ENCODE data around the gene ERCC4. TPM values are rescaled to one million over a fixed set of nuclear protein-coding genes. Genes with fewer than 3 reads are reported as not detected.

Gene ERCC4
- total and polyA plus RNA-seq, 7 donors = 0.60 to 11.4 (median 7.7) TPM

GRCh38 chr16:13948086-13948485, 28.1 kb downstream of the ERCC4 start:
- no peak for DNase-seq
- Histone ChIP-seq H3K9me3 (no peaks in the 10 kb centered on the region), H3K27me3 (no peaks in the 10 kb centered on the region), H3K36me3 (peaks cover 8 to 49% (median 26%) of the 10 kb centered on the region in 4 donors), H3K27ac (no peak overlapping the region), H3K4me1 (no peaks in the 10 kb centered on the region), H3K4me3 (no peak overlapping the region)
- 93 to 95% methylated on average over 9 of the region's 9 CpGs for WGBS, 2 donors
- intact Hi-C loops (cut with DNase I) = no loop called here
- TF ChIP-seq POLR2AphosphoS5 (IDR thresholded peaks at IDR 0.05) = no peak
- no peak for TF ChIP-seq EP300 (IDR thresholded peaks at IDR 0.05)
- TF ChIP-seq CTCF (IDR thresholded peaks at IDR 0.05) = no peak
- TF ChIP-seq POLR2A (IDR thresholded peaks at IDR 0.05) = no peak

- Histone ChIP-seq H3K36me3 (peaks cover 8 to 34% (median 18%) of the 10 kb centered on the region in 4 donors), H3K27ac (no peak overlapping the region), H3K9me3 (no peaks in the 10 kb centered on the region), H3K4me1 (no peaks in the 10 kb centered on the region), H3K4me3 (no peak overlapping the region), H3K27me3 (no peaks in the 10 kb centered on the region)
- 83 to 86% methylated on average over 5 of the region's 5 CpGs for WGBS, 2 donors
- TF ChIP-seq EP300 (IDR thresholded peaks at IDR 0.05) (no peak), POLR2AphosphoS5 (IDR thresholded peaks at IDR 0.05) (no peak), CTCF (IDR thresholded peaks at IDR 0.05) (no peak), POLR2A (IDR thresholded peaks at IDR 0.05) (no peak)
- intact Hi-C loops (cut with DNase I) = no loop called here
- DNase-seq = no peak
Observed at GRCh38 chr16:13950821-13951547, 31.0 kb downstream of the ERCC4 start.

GRCh38 chr16:13951611-13952010, 31.7 kb downstream of the ERCC4 start:
- H3K27me3 ChIP-seq = no peaks in the 10 kb centered on the region
- no peak for TF ChIP-seq POLR2A (IDR thresholded peaks at IDR 0.05)
- no peak for TF ChIP-seq POLR2AphosphoS5 (IDR thresholded peaks at IDR 0.05)
- TF ChIP-seq CTCF (IDR thresholded peaks at IDR 0.05) = no peak
- TF ChIP-seq EP300 (IDR thresholded peaks at IDR 0.05) = no peak
- peaks cover 8 to 28% (median 13%) of the 10 kb centered on the region in 4 donors for H3K36me3 ChIP-seq
- peaks cover 0 to 4% (median 4%) of the 10 kb centered on the region in 4 donors for H3K4me1 ChIP-seq
- intact Hi-C loops (cut with DNase I) = no loop called here
- H3K4me3 ChIP-seq = no peak overlapping the region
- DNase-seq = no peak
- no peaks in the 10 kb centered on the region for H3K9me3 ChIP-seq
- WGBS, 2 donors = 84% methylated on average over 3 of the region's 3 CpGs
- no peak overlapping the region for H3K27ac ChIP-seq

- Histone ChIP-seq H3K27me3 (no peaks in the 10 kb centered on the region), H3K4me1 (peaks cover 0 to 20% (median 15%) of the 10 kb centered on the region in 4 donors), H3K4me3 (no peak overlapping the region), H3K27ac (no peak overlapping the region), H3K36me3 (peaks cover 0 to 9% (median under 1%) of the 10 kb centered on the region in 4 donors), H3K9me3 (no peaks in the 10 kb centered on the region)
- TF ChIP-seq POLR2AphosphoS5 (IDR thresholded peaks at IDR 0.05) (no peak), CTCF (IDR thresholded peaks at IDR 0.05) (no peak), POLR2A (IDR thresholded peaks at IDR 0.05) (no peak), EP300 (IDR thresholded peaks at IDR 0.05) (no peak)
- DNase-seq = no peak
- intact Hi-C loops (cut with DNase I) = no loop called here
- WGBS, 2 donors = 75 to 93% methylated on average over 2 of the region's 2 CpGs
Observed at GRCh38 chr16:13953501-13953900, 33.5 kb downstream of the ERCC4 start.
